Measurements from ENCODE around the gene SPPL2C. TPM values are rescaled to one million over a fixed set of nuclear protein-coding genes. Genes with fewer than 3 reads are reported as not detected.

Gene SPPL2C
- total RNA-seq, 4 donors from 2014 or later: not detected

DNA sequence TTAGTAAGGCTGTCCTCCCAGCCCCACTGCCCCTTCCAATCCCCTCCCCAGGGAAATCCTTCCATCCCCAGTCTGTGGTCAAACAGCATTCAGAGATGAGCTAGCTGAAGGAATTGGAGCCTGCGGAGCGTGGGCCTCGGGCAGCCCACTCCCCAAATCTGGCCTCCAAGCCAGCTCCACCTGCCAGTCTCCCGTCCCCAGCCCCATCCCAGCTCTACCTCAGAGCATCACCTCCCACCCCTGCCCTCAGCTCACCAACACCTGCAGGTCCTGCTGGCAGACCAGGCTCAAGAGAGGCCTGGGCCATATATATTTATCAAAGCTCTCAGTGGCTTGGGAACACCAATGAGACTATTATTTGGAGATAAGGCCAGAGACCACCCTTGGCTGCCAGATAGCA is 5.2 kb upstream of the SPPL2C start:
- 100% methylated on average over 4 of the region's 4 CpGs; no CpG with 5 or more reads in 1 of the 2 donors for WGBS, 2 donors (ENCODE audit: low coverage in 1 of 2)
- ATAC-seq: no peak
- Histone ChIP-seq H3K27me3 (peaks cover 39% of the 10 kb centered on the region), H3K36me3 (no peaks in the 10 kb centered on the region), H3K9me3 (no peaks in the 10 kb centered on the region), H3K4me3 (no peak overlapping the region), H3K4me1 (no peaks in the 10 kb centered on the region), H3K27ac (no peak overlapping the region)
- no peak for TF ChIP-seq EP300 (IDR thresholded peaks at IDR 0.05)
- no peak for TF ChIP-seq POLR2AphosphoS5 (IDR thresholded peaks at IDR 0.05)
- TF ChIP-seq POLR2A (IDR thresholded peaks at IDR 0.05): no peak
- TF ChIP-seq, protein P1, sequence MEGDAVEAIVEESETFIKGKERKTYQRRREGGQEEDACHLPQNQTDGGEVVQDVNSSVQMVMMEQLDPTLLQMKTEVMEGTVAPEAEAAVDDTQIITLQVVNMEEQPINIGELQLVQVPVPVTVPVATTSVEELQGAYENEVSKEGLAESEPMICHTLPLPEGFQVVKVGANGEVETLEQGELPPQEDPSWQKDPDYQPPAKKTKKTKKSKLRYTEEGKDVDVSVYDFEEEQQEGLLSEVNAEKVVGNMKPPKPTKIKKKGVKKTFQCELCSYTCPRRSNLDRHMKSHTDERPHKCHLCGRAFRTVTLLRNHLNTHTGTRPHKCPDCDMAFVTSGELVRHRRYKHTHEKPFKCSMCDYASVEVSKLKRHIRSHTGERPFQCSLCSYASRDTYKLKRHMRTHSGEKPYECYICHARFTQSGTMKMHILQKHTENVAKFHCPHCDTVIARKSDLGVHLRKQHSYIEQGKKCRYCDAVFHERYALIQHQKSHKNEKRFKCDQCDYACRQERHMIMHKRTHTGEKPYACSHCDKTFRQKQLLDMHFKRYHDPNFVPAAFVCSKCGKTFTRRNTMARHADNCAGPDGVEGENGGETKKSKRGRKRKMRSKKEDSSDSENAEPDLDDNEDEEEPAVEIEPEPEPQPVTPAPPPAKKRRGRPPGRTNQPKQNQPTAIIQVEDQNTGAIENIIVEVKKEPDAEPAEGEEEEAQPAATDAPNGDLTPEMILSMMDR (IDR thresholded peaks at IDR 0.05): no peak

GRCh38 chr17:45841186-45841585 is 3.5 kb upstream of the SPPL2C start:
- no peaks in the 10 kb centered on the region for H3K36me3 ChIP-seq
- TF ChIP-seq POLR2A (IDR thresholded peaks at IDR 0.05): no peak
- TF ChIP-seq EP300 (IDR thresholded peaks at IDR 0.05): no peak
- TF ChIP-seq POLR2AphosphoS5 (IDR thresholded peaks at IDR 0.05): no peak
- TF ChIP-seq, protein P1 (IDR thresholded peaks at IDR 0.05): no peak
- WGBS, 2 donors (ENCODE audit: low coverage in 1 of 2): 70 to 77% methylated on average over 8 to 9 of the region's 9 CpGs
- no peaks in the 10 kb centered on the region for H3K9me3 ChIP-seq
- H3K4me1 ChIP-seq: no peaks in the 10 kb centered on the region
- no peak overlapping the region for H3K27ac ChIP-seq
- H3K27me3 ChIP-seq: peaks cover 40% of the 10 kb centered on the region
- no peak for ATAC-seq
- no peak overlapping the region for H3K4me3 ChIP-seq

DNA sequence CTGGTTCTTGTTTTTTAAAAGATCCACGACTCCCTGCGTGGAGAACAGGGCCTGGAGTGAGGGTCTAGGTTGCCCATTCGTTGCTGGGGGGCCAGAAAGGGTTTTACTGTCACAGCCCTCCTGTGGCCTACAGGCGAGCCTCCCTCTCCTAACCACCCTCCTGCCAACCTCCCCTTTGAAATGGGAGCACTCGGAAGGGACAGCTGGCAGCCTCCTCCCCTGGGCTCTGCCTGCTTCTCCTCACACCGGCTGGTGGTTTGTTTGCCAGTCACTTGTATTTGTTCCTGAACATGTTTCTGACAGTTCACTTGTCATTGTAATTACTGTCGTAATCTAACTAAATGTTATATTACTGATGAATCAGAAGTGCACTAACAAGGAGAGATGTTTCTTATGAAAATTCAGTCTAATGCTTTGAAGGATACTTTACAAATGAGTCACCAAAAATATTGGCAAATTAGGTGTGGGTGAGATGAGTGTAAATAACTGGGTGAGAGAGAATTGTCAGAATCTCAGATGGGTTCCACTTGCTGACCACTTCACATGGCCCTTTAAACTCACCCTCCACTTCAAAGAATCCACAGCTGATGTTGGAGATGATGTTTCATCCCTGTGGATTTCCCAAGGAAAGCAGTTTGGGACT is 2.7 kb upstream of the SPPL2C start:
- no peak for ATAC-seq
- TF ChIP-seq EP300 (IDR thresholded peaks at IDR 0.05) (no peak), POLR2A (IDR thresholded peaks at IDR 0.05) (no peak), POLR2AphosphoS5 (IDR thresholded peaks at IDR 0.05) (no peak)
- TF ChIP-seq, protein P1 (IDR thresholded peaks at IDR 0.05): no peak
- H3K9me3 ChIP-seq: no peaks in the 10 kb centered on the region
- H3K36me3 ChIP-seq: no peaks in the 10 kb centered on the region
- 40 to 74% methylated on average over 6 to 7 of the region's 7 CpGs for WGBS, 2 donors (ENCODE audit: low coverage in 1 of 2)
- no peaks in the 10 kb centered on the region for H3K4me1 ChIP-seq
- H3K4me3 ChIP-seq: no peak overlapping the region
- H3K27ac ChIP-seq: no peak overlapping the region
- peaks cover 40% of the 10 kb centered on the region for H3K27me3 ChIP-seq

GRCh38 chr17:45843722-45844121 is 959 bp upstream of the SPPL2C start:
- no peak overlapping the region for H3K27ac ChIP-seq
- ATAC-seq: no peak
- 86 to 100% methylated on average over 1 to 2 of the region's 4 CpGs for WGBS, 2 donors (ENCODE audit: low coverage in 1 of 2)

More at GRCh38 chr17:45843722-45844121, 959 bp upstream of the SPPL2C start:
- Histone ChIP-seq H3K4me1 (no peaks in the 10 kb centered on the region), H3K27me3 (peaks cover 31% of the 10 kb centered on the region), H3K9me3 (no peaks in the 10 kb centered on the region), H3K36me3 (no peaks in the 10 kb centered on the region), H3K4me3 (no peak overlapping the region)
- TF ChIP-seq POLR2A (IDR thresholded peaks at IDR 0.05) (no peak), EP300 (IDR thresholded peaks at IDR 0.05) (no peak), POLR2AphosphoS5 (IDR thresholded peaks at IDR 0.05) (no peak)
- TF ChIP-seq, protein P1 (IDR thresholded peaks at IDR 0.05): no peak

Measured in gastroesophageal sphincter (tissue), 4 donors.